ENCODE results near the gene PBX3. TPM values are rescaled to one million over a fixed set of nuclear protein-coding genes. Genes with fewer than 3 reads are reported as not detected.
A peak's percentile ranks its signal among the peaks of the same experiment; 100 is the strongest.
"Not testable (repeated sequence)": the region's sequence is repeated elsewhere in the genome, so short reads cannot be mapped to it uniquely, and the experiment has no call there.

Gene PBX3
- total and polyA plus RNA-seq, 10 of the 15 experiments (the other 5 are each of a cell fraction or from before 2014, with no cell fraction given) = 6.7 to 146 (median 22.2) TPM

DNA sequence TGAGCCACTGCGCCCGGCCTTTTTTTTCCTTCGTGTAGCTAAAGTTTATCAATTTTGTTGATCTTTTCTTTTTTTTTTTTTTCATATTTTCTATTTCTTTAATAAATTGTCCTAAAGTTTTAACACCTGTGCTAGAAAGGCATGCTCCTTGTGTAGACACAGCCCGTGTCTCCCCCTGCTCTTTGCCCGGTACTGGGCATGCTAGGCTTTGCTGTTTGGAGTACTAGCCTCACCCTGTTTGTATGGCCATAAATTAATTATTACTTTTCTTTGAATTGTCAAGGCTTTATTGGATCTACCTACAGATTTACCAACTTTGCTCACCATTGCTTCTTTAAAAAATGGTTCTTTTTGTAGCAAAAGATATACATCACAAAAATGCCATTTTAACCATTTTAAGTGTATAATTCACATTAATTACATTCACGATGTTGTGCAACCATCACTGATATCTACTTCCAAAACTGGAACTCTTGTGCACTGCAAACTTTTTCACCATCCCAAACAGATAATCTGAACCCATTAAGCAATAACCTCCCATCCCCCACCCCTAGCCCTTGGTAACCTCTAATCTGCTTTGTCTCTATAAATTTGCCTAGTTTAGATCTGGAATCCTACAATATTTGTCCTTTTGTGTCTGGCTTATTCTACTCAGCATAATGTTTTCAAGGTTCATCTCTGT lies 31.5 kb downstream of the PBX3 start:
- H3K79me2 ChIP-seq (ENCODE audit: control insufficient read depth, insufficient read depth, low read length); H2AFZ ChIP-seq (ENCODE audit: control insufficient read depth, low read depth, low read length); H3K9me3 ChIP-seq (replicated peaks; ENCODE audit: control insufficient read depth, insufficient read depth, low read length); H3K9ac ChIP-seq (ENCODE audit: control insufficient read depth, insufficient read depth, low read length); CTCF ChIA-PET; RAD21 ChIA-PET (ENCODE audit: unreplicated experiment); in situ Hi-C loops (cut with MboI); BruUV-seq (replicated peaks); DNase-seq (ENCODE audit: low read depth, low spot score); H3K27ac ChIP-seq (ENCODE audit: control insufficient read depth, insufficient read depth); H3K4me2 ChIP-seq (ENCODE audit: control insufficient read depth, insufficient read depth); H3K4me1 ChIP-seq (ENCODE audit: control insufficient read depth, insufficient read depth, low read length); intact Hi-C loops (cut with micrococcal nuclease; ENCODE audit: unreplicated experiment); FAIRE-seq; H4K20me1 ChIP-seq (ENCODE audit: control insufficient read depth, insufficient read depth); H3K36me3 ChIP-seq (ENCODE audit: control insufficient read depth in 2 of 2, insufficient read depth in 2 of 2, low read length in 1 of 2); SMC1A ChIA-PET (ENCODE audit: uncharacterized antibody, unreplicated experiment); ATAC-seq; H3K4me3 ChIP-seq; H3K27me3 ChIP-seq (replicated peaks in 1 of 2; ENCODE audit: control insufficient read depth in 2 of 2, insufficient read depth in 2 of 2, low read length in 1 of 2): not testable (repeated sequence)
- POLR2A ChIA-PET = interaction anchor here (0.7 kb wide), 1 partner anchor 75 kb away, joined by 4 read pairs; no protein-coding TSS in a partner anchor
- 100% methylated on average over 3 of the region's 6 CpGs for WGBS (ENCODE audit: insufficient coverage, insufficient replicate concordance, low lambda C conversion rate, missing lambda C conversion rate)

DNA sequence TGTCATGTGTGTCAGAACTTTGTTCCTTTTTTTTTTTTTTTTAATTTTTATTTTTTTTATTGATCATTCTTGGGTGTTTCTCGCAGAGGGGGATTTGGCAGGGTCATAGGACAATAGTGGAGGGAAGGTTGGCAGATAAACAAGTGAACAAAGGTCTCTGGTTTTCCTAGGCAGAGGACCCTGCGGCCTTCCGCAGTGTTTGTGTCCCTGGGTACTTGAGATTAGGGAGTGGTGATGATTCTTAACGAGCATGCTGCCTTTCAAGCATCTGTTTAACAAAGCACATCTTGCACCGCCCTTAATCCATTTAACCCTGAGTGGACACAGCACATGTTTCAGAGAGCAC lies 32.0 kb downstream of the PBX3 start:
- TSS peak; percentile 43 for BruUV-seq (replicated peaks)
- SMC1A ChIA-PET (ENCODE audit: uncharacterized antibody, unreplicated experiment); FAIRE-seq; CTCF ChIA-PET; intact Hi-C loops (cut with micrococcal nuclease; ENCODE audit: unreplicated experiment); H3K79me2 ChIP-seq (ENCODE audit: control insufficient read depth, insufficient read depth, low read length); POLR2A ChIA-PET; H3K27ac ChIP-seq (ENCODE audit: control insufficient read depth, insufficient read depth); H3K4me3 ChIP-seq; H3K36me3 ChIP-seq (ENCODE audit: control insufficient read depth in 2 of 2, insufficient read depth in 2 of 2, low read length in 1 of 2); H3K4me1 ChIP-seq (ENCODE audit: control insufficient read depth, insufficient read depth, low read length); H4K20me1 ChIP-seq (ENCODE audit: control insufficient read depth, insufficient read depth); H2AFZ ChIP-seq (ENCODE audit: control insufficient read depth, low read depth, low read length); H3K9me3 ChIP-seq (replicated peaks; ENCODE audit: control insufficient read depth, insufficient read depth, low read length); in situ Hi-C loops (cut with MboI); H3K4me2 ChIP-seq (ENCODE audit: control insufficient read depth, insufficient read depth); DNase-seq (ENCODE audit: low read depth, low spot score); H3K27me3 ChIP-seq (replicated peaks in 1 of 2; ENCODE audit: control insufficient read depth in 2 of 2, insufficient read depth in 2 of 2, low read length in 1 of 2); H3K9ac ChIP-seq (ENCODE audit: control insufficient read depth, insufficient read depth, low read length); RAD21 ChIA-PET (ENCODE audit: unreplicated experiment); ATAC-seq: not testable (repeated sequence)
- no CpG with 5 or more reads among the region's 5 CpGs for WGBS (ENCODE audit: insufficient coverage, insufficient replicate concordance, low lambda C conversion rate, missing lambda C conversion rate)
